Measurements from ENCODE around the gene ZNF782. TPM values are rescaled to one million over a fixed set of nuclear protein-coding genes. Genes with fewer than 3 reads are reported as not detected.

ZNF782 gene
- polyA plus RNA-seq, 1 experiment: 1.7 TPM

GRCh38 chr9:96854651-96855273 lies 448 bp upstream of the ZNF782 start:
- ChIA-PET CTCF (interaction anchor here (0.6 to 1.6 kb wide), 8 partner anchors 18 to 744 kb away, joined by 3 to 6 read pairs (median 4); partner anchors contain the start of gene TDRD7), POLR2A (no interaction called here)
- no peak for TF ChIP-seq CTCF (IDR thresholded peaks at IDR 0.05; ENCODE audit: low read depth, low read length)
- Histone ChIP-seq H3K4me3 (ENCODE audit: low read depth, low read length) (peak overlapping the region; percentile 76), H3K27ac (ENCODE audit: low read depth, low read length) (no peak overlapping the region), H3K9me3 (ENCODE audit: control insufficient read depth, insufficient read depth, low read length) (no peaks in the 10 kb centered on the region; the same call in 1 of the 2 replicates), H3K27me3 (ENCODE audit: control insufficient read depth, insufficient read depth, low read length) (no peaks in the 10 kb centered on the region)
- DNase-seq (ENCODE audit: low read depth, low spot score): no peak

GRCh38 chr9:96852676-96853075 lies 1.6 kb downstream of the ZNF782 start:
- POLR2A ChIA-PET: no interaction called here
- Histone ChIP-seq H3K4me3 (ENCODE audit: low read depth, low read length) (peak overlapping the region; percentile 76; the same call in 1 of the 2 replicates), H3K27me3 (ENCODE audit: control insufficient read depth, insufficient read depth, low read length) (no peaks in the 10 kb centered on the region), H3K27ac (ENCODE audit: low read depth, low read length) (no peak overlapping the region), H3K9me3 (ENCODE audit: control insufficient read depth, insufficient read depth, low read length) (peaks cover 5% of the 10 kb centered on the region)
- no peak for TF ChIP-seq CTCF (IDR thresholded peaks at IDR 0.05; ENCODE audit: low read depth, low read length)
- CTCF ChIA-PET: no interaction called here
- DNase-seq (ENCODE audit: low read depth, low spot score): no peak

- ChIA-PET POLR2A (no interaction called here), CTCF (interaction anchor here (0.9 to 1.5 kb wide), 2 partner anchors 13 to 755 kb away, joined by 3 to 4 read pairs; no protein-coding TSS in a partner anchor)
- TF ChIP-seq CTCF (IDR thresholded peaks at IDR 0.05; ENCODE audit: low read depth, low read length): no peak
- H3K9me3 ChIP-seq (ENCODE audit: control insufficient read depth, insufficient read depth, low read length): peaks cover 5% of the 10 kb centered on the region; the same call in 1 of the 2 replicates
- H3K27ac ChIP-seq (ENCODE audit: low read depth, low read length): no peak overlapping the region
- no peak for DNase-seq (ENCODE audit: low read depth, low spot score)
- no peaks in the 10 kb centered on the region for H3K27me3 ChIP-seq (ENCODE audit: control insufficient read depth, insufficient read depth, low read length)
- no peak overlapping the region for H3K4me3 ChIP-seq (ENCODE audit: low read depth, low read length)
These were observed 10.3 kb downstream of the ZNF782 start for GRCh38 chr9:96844040-96844439.

GRCh38 chr9:96818533-96818932 lies 35.8 kb downstream of the ZNF782 start:
- Histone ChIP-seq H3K27ac (ENCODE audit: low read depth, low read length) (no peak overlapping the region), H3K9me3 (ENCODE audit: control insufficient read depth, insufficient read depth, low read length) (peaks cover 33% of the 10 kb centered on the region), H3K4me3 (ENCODE audit: low read depth, low read length) (no peak overlapping the region), H3K27me3 (ENCODE audit: control insufficient read depth, insufficient read depth, low read length) (no peaks in the 10 kb centered on the region)
- DNase-seq (ENCODE audit: low read depth, low spot score): no peak
- POLR2A ChIA-PET: no interaction called here
- CTCF ChIA-PET: no interaction called here
- TF ChIP-seq CTCF (IDR thresholded peaks at IDR 0.05; ENCODE audit: low read depth, low read length): no peak

- H3K4me3 ChIP-seq (ENCODE audit: low read depth, low read length): no peak overlapping the region
- no peak for DNase-seq (ENCODE audit: low read depth, low spot score)
- POLR2A ChIA-PET: no interaction called here
- H3K27me3 ChIP-seq (ENCODE audit: control insufficient read depth, insufficient read depth, low read length): no peaks in the 10 kb centered on the region
- TF ChIP-seq CTCF (IDR thresholded peaks at IDR 0.05; ENCODE audit: low read depth, low read length): no peak
- no peak overlapping the region for H3K27ac ChIP-seq (ENCODE audit: low read depth, low read length)
- peaks cover 33% of the 10 kb centered on the region for H3K9me3 ChIP-seq (ENCODE audit: control insufficient read depth, insufficient read depth, low read length)
- CTCF ChIA-PET: no interaction called here
These were observed 36.3 kb downstream of the ZNF782 start for GRCh38 chr9:96817973-96818372.
